Stimulated activated naive CD4-positive, alpha-beta T cell treated with Interleukin-2 at 50 U/mL for 16 hours (primary cell): ENCODE measurements around the gene IFT88.

ENCODE experiments used
- DNase-seq: peaks from one replicate; lab custom pipeline; 2025; lab: John Stamatoyannopoulos, UW

Gene IFT88

DNA sequence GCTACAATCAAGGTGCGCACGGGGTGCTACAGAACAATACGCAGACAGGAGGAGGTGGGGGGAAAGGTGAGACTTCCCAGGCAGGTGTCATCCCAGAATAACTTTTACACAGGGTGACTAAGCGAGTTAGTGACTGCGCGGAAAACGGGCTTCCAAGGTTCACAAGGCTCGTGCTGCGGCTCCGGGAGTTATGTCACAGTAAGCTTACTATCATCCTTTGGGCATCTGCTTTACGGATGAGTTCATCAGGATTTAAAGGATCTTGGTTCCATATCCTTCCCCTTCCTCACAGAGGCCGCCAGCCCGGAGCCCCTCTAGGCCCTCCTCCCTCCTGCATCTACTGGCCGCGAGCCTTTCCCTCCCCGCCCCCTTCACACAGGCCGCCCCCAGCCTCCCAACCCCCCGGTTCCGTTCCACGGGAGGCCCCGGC is 474 bp upstream of the IFT88 start:
- DNase-seq, result no peak

DNA sequence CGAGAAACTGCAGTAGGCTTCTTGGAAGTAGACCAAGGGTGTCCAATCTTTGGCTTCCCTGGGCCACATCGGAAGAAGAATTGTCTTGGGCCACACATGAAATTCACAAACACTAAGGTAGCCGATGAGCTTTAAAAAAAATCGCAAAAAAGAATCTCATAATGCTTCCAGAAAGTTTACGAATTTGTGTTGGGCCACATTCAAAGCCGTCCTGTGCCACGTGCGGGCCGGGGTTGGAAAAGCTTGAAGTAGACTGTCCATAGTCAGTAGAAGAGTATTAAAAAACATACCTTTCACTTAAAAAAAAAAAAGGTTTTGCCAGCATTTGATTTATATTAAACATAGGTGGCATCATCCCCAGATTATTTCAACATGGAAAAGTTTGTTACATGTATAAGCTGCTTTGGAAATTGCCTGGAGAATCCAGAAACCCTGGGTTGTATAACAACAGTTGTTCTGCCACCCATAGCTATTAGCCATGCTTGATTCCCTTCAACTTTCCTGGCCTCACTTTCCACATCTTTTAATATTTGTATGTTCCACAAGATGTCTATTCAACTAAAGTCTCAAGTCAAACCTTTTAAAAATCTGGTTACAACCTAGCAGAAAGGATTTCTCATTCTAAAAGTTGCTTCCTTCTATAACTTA is 1.0 kb downstream of the IFT88 start:
- DNase-seq, result no peak

- DNase-seq, result no peak
These were observed 3.6 kb downstream of the IFT88 start for GRCh38 chr13:20570517-20570916.

GRCh38 chr13:20571676-20572075 is 4.7 kb downstream of the IFT88 start:
- no peak for DNase-seq

- DNase-seq, result no peak
These were observed 6.2 kb downstream of the IFT88 start for GRCh38 chr13:20573186-20573585.

DNA sequence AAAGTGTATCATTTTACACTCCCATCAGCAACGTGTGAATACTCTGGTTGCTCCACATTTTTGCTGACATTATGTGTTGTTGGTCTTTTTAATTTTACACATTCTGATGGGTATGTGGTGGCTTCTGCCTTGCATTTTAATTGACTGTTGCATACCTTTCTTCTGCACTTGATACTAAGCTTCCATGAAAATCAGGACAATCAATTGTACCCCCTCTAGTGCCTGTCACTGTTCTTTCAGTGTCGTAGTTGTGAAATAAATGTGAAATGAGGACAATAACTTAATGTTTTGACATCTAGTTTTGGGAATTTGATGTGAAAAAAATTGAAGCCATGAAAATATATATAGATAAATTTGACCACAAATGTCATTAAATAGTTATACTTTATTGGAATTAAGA is 6.7 kb downstream of the IFT88 start:
- DNase-seq, result no peak

DNA sequence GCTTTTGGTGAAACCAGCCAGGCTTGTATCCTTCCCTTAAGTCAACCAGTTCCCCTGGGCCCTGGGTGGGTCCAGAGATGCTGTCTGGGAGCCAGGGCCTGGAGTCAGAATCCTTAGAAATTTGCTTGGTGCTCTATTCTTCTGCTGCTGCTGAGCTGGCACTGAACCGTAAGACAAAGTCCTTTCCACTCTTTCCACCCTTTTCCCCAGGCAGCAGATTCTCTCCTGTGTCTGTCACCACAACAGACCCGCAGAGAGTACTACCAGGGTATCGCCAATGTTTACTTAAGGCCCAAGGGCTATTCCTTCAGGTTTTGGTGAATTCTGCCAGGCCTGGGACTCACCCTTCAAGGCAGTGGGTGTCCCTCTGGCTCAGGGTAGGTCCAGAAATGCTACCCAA is 12.2 kb downstream of the IFT88 start:
- no peak for DNase-seq

GRCh38 chr13:20580257-20580656 is 13.3 kb downstream of the IFT88 start:
- DNase-seq, result no peak

GRCh38 chr13:20582026-20582425 is 15.1 kb downstream of the IFT88 start:
- DNase-seq, result no peak

GRCh38 chr13:20583803-20584293 is 16.9 kb downstream of the IFT88 start:
- no peak for DNase-seq

- no peak for DNase-seq
These were observed 18.4 kb downstream of the IFT88 start for GRCh38 chr13:20585371-20585770.

DNA sequence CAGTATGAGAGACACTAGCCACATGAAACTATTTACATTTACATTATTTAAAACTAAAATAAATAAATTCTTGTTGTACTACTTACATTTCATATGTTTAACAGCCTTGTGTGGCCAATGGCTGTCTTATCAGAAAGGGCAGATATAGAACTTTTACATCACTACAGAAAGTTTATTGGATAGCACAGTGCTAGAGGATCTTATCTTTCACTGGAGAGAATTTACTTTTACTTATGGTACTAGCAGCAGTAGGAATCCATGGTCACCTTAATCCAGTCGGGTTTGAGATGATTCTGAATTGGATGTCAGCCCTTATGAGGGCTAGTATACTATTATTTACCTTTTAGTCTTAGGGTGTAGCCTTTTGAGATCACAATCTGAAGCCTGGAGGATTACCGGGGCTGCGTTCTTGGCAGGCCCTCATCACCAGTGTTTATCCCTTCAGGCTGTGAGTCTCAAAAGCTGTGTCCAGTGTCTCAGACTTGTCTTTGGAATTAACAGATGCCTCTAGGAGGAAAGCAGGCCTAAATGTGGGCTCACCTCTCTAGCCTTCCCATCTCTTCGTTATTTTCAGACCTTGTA is 21.7 kb downstream of the IFT88 start:
- DNase-seq, result no peak

DNA sequence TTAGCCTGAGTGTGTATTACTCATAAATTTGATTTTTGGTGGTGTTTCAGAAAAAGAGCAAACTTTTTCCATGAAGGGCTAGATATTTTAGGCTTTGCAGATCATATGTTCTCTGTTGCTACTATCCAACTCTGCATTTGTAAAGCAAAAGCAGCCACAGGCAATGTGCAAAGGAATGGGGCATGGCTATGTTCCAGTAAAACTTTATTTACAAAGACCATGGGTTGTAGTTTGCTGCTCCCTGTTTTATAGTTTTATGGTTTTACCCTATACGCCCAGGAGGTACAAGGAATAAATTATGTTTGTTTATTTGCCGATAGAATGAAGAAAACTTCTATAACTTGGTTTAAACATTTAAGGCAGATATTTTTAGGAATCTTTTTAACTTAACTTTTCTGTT is 23.6 kb downstream of the IFT88 start:
- DNase-seq, result no peak

DNA sequence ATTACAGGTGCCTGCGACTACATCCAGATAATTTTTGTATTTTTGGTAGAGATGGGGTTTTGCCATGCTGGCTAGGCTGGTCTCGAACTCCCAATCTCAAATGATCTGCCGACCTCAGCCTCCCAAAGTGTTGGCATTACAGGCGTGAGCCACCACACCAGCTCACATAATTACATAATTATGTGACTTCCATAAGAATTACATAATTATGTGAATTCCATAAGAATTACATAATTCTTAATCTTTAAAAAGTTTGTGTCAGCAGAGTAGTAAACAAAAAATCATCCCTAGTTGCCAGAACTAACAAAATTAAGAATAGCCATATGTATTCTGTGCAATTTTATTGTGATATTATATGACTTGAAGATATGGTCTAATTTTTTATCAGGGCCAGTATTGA is 25.6 kb downstream of the IFT88 start:
- no peak for DNase-seq

DNA sequence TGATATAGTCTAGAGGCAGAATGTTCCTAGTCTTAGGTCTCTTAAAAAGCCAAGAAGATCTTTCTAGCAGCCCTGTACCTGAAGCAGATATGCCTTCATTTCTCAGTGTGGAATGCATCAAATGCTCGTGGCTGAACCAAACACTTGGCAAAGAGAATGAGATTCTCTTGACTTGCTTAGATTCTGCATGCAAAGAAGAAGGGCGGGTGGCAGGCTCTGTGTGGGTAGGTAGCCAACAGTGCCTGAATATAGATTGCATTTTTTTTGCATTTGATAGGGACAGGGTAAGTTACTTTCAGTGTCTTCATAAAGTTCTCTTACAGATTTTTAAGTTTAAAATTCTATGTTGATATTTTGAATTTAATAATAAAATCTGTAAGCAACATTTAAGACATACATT is 27.3 kb downstream of the IFT88 start:
- DNase-seq, result no peak

- DNase-seq, result no peak
These were observed 40.1 kb downstream of the IFT88 start for GRCh38 chr13:20607015-20607414.

GRCh38 chr13:20608438-20609020 is 41.6 kb downstream of the IFT88 start:
- no peak for DNase-seq

DNA sequence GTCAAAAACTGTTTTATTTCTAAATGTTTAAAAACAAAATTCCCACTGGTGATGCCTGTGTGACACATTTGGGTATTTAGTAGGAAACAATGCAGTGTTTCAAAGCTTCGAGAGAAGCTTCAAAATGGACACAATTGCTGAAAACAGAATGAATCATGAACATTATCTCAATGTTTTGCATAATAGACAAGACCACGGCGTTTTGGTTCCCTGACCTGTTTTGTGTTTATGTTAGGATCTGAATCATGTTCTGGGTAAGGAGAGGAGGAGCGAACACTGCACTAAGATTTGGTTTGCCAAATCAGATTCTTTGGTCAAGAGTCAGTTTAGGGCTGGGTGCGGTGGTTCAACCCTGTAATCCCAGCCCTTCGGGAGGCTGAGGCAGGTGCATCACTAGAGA is 42.2 kb downstream of the IFT88 start:
- no peak for DNase-seq

GRCh38 chr13:20610006-20610405 is 43.0 kb downstream of the IFT88 start:
- DNase-seq, result no peak

GRCh38 chr13:20616059-20616797 is 49.3 kb downstream of the IFT88 start:
- no peak for DNase-seq

GRCh38 chr13:20623000-20623399 is 56.0 kb downstream of the IFT88 start:
- no peak for DNase-seq

- no peak for DNase-seq
These were observed 57.3 kb downstream of the IFT88 start for GRCh38 chr13:20624213-20624612.

GRCh38 chr13:20633802-20634201 is 66.8 kb downstream of the IFT88 start:
- DNase-seq, result no peak
